GM19239 (cell line): Measurements from ENCODE around the gene USP40.
"Not testable (repeated sequence)": the region's sequence is repeated elsewhere in the genome, so short reads cannot be mapped to it uniquely, and the experiment has no call there.

ENCODE experiments used
- DNase-seq: peaks from one replicate; pipeline ENCODE4 v3.0.0; 2011; ENCODE audit warnings: low spot score; ENCODE audit not compliant: insufficient read length
- FAIRE-seq: peaks from 2 replicates; lab custom pipeline; 2011; peaks lifted over from hg19 to GRCh38; lab: Jason Lieb, UNC

USP40 gene

DNA sequence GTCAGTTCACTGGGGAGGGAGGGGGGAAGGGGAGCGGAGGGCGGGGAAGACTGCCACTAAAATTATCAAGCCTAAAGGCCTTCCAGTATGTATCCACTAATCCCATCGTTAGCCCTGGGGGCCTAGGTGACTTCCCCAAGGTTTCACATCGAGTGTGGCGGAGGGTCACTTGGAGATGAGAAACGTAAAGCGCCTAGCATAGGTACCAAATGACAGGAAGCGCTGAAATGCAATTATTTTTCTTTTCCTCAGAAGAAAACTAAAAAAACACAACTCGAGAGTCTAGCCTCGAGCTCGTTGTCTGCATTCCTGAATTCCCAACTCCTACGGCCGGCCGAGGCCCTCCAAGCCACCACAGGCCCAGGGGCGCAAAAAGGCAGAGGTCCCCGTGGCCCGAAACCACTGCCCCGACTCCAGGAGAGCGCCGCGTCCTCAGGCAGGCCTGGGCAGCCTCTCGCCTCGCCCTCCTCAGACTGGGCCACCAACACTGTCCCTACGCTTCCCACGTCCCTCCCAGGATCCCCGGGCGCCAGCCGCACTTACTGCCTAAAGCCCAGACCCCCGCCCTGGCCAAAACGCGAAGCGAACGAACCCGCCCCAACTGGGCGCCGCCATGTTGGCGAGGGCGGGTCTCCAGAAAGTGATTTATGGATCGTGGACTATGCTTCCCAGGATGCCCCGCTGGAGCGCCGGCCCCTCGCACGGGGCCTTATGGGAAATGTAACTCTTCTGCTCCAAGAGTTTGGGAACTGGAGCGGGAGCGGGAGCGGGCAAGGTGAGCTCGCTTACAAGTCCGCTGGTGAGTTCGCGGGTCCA lies at the start of gene USP40:
TSS of gene USP40 (minus strand) at position 642 of the 816 bp plus-strand sequence. CDS start 1,228 bp downstream, outside the sequence.
- FAIRE-seq (peak; percentile 62), DNase-seq (peak; percentile 22)

GRCh38 chr2:233611284-233611683 lies 44.7 kb upstream of the USP40 start:
- FAIRE-seq (no peak), DNase-seq (no peak)

DNA sequence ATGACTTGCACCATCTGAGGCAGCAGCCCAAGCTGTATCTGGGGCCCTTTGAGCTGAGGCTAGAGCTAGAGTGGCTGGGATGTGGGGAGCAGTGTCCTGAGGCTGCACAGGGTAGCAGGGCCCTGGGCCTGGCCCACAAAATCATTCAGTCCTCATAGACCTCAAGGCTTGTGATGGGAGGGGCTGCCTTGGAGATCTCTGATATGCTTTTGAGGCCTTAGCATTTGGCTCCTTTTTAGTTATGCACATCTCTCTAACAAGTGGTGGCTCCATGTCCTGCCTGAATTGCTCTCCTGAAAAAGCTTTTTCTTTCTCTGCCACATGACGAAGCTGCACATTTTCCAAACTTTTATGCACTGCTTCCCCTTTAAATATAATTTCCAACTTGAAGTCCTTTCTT lies 39.1 kb upstream of the USP40 start:
- DNase-seq = no peak
- no peak for FAIRE-seq

GRCh38 chr2:233604826-233605225 lies 38.2 kb upstream of the USP40 start:
- FAIRE-seq = no peak
- no peak for DNase-seq

DNA sequence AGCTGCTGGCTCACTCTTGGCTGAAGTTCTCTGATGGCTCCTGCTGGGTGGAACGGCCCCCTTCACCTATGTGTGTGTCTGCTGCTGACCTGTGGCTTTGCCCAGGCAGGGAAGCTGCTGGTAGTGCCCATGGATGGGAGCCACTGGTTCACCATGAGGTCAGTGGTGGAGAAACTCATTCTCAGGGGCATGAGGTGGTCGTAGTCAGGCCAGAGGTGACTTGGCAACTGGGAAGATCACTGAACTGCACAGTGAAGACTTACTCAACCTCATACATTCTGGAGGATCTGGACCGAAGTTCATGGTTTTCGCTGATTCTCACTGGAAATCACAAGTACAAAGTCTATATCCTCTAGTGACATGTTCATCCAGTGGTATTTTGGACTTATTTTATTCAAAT lies 36.9 kb upstream of the USP40 start:
- FAIRE-seq (no peak), DNase-seq (no peak)

DNA sequence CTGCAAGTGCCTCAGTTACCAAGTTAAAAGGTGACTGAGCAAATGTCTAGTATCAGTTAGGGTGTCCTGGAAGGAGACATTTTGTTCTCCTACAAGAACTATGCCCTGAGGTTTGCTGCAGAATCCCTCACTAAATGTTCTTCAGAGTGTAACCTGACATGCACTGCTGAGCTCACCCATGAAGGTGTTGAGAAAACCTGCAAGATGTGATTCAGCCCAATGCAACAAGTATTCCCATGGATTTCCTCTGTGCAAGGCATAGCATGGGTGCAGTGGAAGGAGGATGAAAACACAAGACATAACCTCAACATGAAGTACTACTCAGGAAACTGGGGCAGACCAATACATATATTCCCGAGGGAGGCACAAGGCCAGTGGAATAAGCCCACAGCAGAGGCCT lies 35.5 kb upstream of the USP40 start:
- no peak for FAIRE-seq
- DNase-seq = no peak

- no peak for DNase-seq
- no peak for FAIRE-seq
Measured at GRCh38 chr2:233600386-233600785, 33.8 kb upstream of the USP40 start.

DNA sequence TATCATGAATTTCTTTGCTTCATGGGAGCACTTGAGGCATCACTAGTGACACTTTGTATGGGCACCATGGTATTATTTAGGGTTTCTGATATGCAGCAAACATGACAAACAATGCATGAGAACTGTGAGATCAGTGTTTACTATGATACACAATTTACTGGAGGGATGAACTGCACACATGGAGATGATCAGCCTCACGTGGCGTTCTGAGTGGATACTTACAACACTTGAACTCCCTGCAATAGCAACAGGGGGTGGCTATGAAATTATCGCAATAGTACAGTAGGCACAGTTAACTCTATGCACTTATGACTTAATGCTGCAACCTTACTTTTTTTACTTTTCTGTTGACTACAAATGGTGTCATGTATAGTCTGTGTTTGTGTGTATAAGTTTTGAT lies 32.4 kb upstream of the USP40 start:
- DNase-seq (no peak), FAIRE-seq (no peak)

GRCh38 chr2:233597522-233597921 lies 30.9 kb upstream of the USP40 start:
- DNase-seq (no peak), FAIRE-seq (no peak)

GRCh38 chr2:233593201-233593600 lies 26.6 kb upstream of the USP40 start:
- no peak for FAIRE-seq
- no peak for DNase-seq

GRCh38 chr2:233592706-233593105 lies 26.1 kb upstream of the USP40 start:
- FAIRE-seq, DNase-seq: not testable (repeated sequence)

GRCh38 chr2:233588400-233588799 lies 21.8 kb upstream of the USP40 start:
- FAIRE-seq = no peak
- no peak for DNase-seq

- FAIRE-seq (no peak), DNase-seq (no peak)
Measured at GRCh38 chr2:233584210-233584609, 17.6 kb upstream of the USP40 start.

GRCh38 chr2:233583217-233583965 lies 16.8 kb upstream of the USP40 start:
- not testable (repeated sequence) for FAIRE-seq, DNase-seq

GRCh38 chr2:233577341-233577740 lies 10.8 kb upstream of the USP40 start:
- not testable (repeated sequence) for DNase-seq, FAIRE-seq

DNA sequence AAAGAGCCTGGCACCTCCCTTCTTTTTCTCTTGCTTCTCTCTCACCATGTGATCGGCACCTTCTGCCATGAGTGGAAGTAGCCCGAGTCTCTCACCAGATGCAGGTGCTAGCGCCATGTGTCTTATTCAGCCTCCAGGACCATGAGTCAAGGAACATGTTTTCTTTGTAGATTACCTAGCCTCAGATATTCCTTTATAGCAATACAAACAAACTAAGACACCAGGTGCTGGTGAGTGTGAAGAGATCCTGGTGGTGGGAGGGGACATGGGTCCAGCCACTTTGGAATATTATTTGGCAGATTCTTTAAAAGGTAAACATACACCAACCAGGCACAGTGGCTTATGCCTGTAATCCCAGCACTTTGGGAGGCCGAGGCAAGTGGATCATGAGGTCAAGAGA lies 5.9 kb upstream of the USP40 start:
- FAIRE-seq = no peak

DNA sequence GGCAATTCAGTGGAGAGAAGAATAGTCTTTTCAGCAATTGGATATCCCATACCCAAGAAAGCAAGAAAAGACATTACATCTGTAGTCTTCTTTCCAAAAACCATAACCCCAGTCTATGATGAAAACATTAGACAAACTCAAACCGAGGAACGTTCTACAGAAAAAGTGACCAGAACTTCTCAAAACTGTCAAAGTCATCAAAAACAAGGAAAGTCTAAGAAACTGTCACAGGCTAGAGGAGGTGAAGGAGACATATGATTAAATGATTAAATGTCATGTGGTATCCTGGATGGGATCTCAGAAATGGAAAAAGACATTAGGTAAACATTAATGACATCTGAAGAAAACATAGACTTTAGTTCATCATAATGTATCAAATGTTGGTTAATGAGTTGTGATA lies 4.9 kb upstream of the USP40 start:
- FAIRE-seq = no peak

More for the DNA sequence above, 5.9 kb upstream of the USP40 start:
- no peak for DNase-seq

GRCh38 chr2:233571001-233571400 lies 4.4 kb upstream of the USP40 start:
- no peak for FAIRE-seq
- DNase-seq = no peak

More for the DNA sequence above, 4.9 kb upstream of the USP40 start:
- DNase-seq = no peak

DNA sequence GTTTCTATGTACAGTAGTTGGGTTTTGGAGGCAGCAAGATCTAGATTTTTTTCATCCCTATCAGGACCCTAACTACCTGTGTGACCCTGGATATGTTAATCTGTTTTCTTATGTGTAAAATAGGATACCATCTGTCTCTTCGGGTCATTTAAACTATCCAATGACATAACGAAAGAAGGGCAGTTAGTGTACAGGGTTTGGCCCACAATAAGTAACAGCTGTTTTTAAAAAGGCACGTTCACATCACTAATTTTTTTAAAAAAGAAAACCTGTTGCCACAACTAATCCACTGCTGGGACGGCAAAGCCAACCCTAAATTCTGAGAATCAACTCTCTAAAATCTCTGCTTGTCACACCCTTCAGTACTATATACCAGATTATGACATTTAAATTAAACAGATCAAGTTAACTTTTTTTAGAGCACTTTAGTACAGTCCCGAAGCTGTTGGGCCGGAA lies 869 bp downstream of the USP40 start:
- peak; percentile 91 for FAIRE-seq
- no peak for DNase-seq

GRCh38 chr2:233563663-233564430 lies 2.7 kb downstream of the USP40 start:
- DNase-seq = no peak
- no peak for FAIRE-seq
